ENCODE data around the gene NEUROD6. TPM values are rescaled to one million over a fixed set of nuclear protein-coding genes. Genes with fewer than 3 reads are reported as not detected.

NEUROD6 gene
- total RNA-seq, 6 experiments from 2014 or later, result not detected

GRCh38 chr7:31304446-31304845 lies 36.1 kb downstream of the NEUROD6 start:
- no peak overlapping the region for H3K4me3 Mint-ChIP-seq
- no peaks in the 10 kb centered on the region; the same call in none of the 2 replicates for H3K27me3 Mint-ChIP-seq (ENCODE audit: insufficient read depth)
- H3K9me3 Mint-ChIP-seq, result peaks cover 40% of the 10 kb centered on the region
- no peak overlapping the region for H3K27ac Mint-ChIP-seq
- no peaks in the 10 kb centered on the region; the same call in none of the 2 replicates for H3K36me3 Mint-ChIP-seq (ENCODE audit: low read depth)
- no peaks in the 10 kb centered on the region for H3K4me1 Mint-ChIP-seq (ENCODE audit: low read depth)
- TF ChIP-seq CTCF (IDR thresholded peaks at IDR 0.05), result no peak
- no peak for DNase-seq

GRCh38 chr7:31302356-31302755 lies 38.2 kb downstream of the NEUROD6 start:
- Mint-ChIP-seq H3K27me3 (ENCODE audit: insufficient read depth) (no peaks in the 10 kb centered on the region; the same call in none of the 2 replicates), H3K27ac (no peak overlapping the region), H3K4me1 (ENCODE audit: low read depth) (no peaks in the 10 kb centered on the region), H3K36me3 (ENCODE audit: low read depth) (no peaks in the 10 kb centered on the region; the same call in none of the 2 replicates), H3K9me3 (peaks cover 33% of the 10 kb centered on the region), H3K4me3 (no peak overlapping the region)
- no peak for TF ChIP-seq CTCF (IDR thresholded peaks at IDR 0.05)
- no peak for DNase-seq

GRCh38 chr7:31299336-31299735 lies 41.2 kb downstream of the NEUROD6 start:
- DNase-seq, result no peak
- no peaks in the 10 kb centered on the region; the same call in 1 of the 2 replicates for H3K36me3 Mint-ChIP-seq (ENCODE audit: low read depth)
- peaks cover 34% of the 10 kb centered on the region for H3K9me3 Mint-ChIP-seq
- TF ChIP-seq CTCF (IDR thresholded peaks at IDR 0.05), result no peak
- H3K4me3 Mint-ChIP-seq, result no peak overlapping the region
- H3K27ac Mint-ChIP-seq, result no peak overlapping the region
- no peaks in the 10 kb centered on the region for H3K4me1 Mint-ChIP-seq (ENCODE audit: low read depth)
- no peaks in the 10 kb centered on the region; the same call in 1 of the 2 replicates for H3K27me3 Mint-ChIP-seq (ENCODE audit: insufficient read depth)

GRCh38 chr7:31290601-31291000 lies 49.9 kb downstream of the NEUROD6 start:
- H3K4me3 Mint-ChIP-seq, result no peak overlapping the region
- no peaks in the 10 kb centered on the region for H3K36me3 Mint-ChIP-seq (ENCODE audit: low read depth)
- no peaks in the 10 kb centered on the region for H3K27me3 Mint-ChIP-seq (ENCODE audit: insufficient read depth)
- H3K27ac Mint-ChIP-seq, result no peak overlapping the region
- DNase-seq, result no peak
- H3K9me3 Mint-ChIP-seq, result peaks cover 31% of the 10 kb centered on the region
- no peaks in the 10 kb centered on the region for H3K4me1 Mint-ChIP-seq (ENCODE audit: low read depth)
- TF ChIP-seq CTCF (IDR thresholded peaks at IDR 0.05), result no peak

Other genes starting within 250 kb of the NEUROD6 start
- not detected for gene ITPRID1, start 173.4 kb upstream of the NEUROD6 start, total RNA-seq (2021; fragmentation: NEBNext Ultra II Directional; extraction: Animal tissue kit (Norgen Biotek cat#: 25700))